Body of pancreas (tissue), 4 donors: ENCODE results near the gene FAM193A.

Source experiments
- CTCF ChIP-seq, 7 experiments: fragments of 450-650 bp in 4 of 7; fragments of 200-600 bp in 3 of 7; sonication (generic) in 3 of 7; IDR thresholded peaks; one replicate each; pipeline ENCODE4 v1.5.1; 2016 to 2019; ENCODE audit warnings: antibody characterized with exemption in 7 of 7
- POLR2A ChIP-seq, 3 donors: fragments of 450-650 bp; IDR thresholded peaks; one replicate each; pipeline ENCODE4 v1.6.1; 2016; ENCODE audit warnings: antibody characterized with exemption in 3 of 3, mild to moderate bottlenecking in 2 of 3

- TF ChIP-seq CTCF (IDR thresholded peaks at IDR 0.05) = no peak
- no peak for TF ChIP-seq POLR2A (IDR thresholded peaks at IDR 0.05)
These were observed 48.8 kb upstream of the FAM193A start for GRCh38 chr4:2487632-2488031.
